Prostate gland (tissue), 2 donors: ENCODE measurements around the gene CCL4. TPM values are rescaled to one million over a fixed set of nuclear protein-coding genes. Genes with fewer than 3 reads are reported as not detected.
"Not testable (repeated sequence)": the region's sequence is repeated elsewhere in the genome, so short reads cannot be mapped to it uniquely, and the experiment has no call there.

Source experiments
- DNase-seq: peaks from one replicate; pipeline ENCODE4 v3.0.0-alpha.2; 2019; ENCODE audit warnings: low spot score
- H3K27ac ChIP-seq, 2 donors: fragments of 200-600 bp; sonication (generic); 2 replicates each; pipeline ENCODE4 v1.5.1; 2017 to 2019
- H3K27me3 ChIP-seq: fragments of 200-600 bp; sonication (generic); replicated peaks from 2 replicates; pipeline ENCODE4 v1.5.1; 2019; ENCODE audit not compliant: insufficient read depth
- H3K36me3 ChIP-seq, 2 donors: fragments of 200-600 bp; sonication (generic); 1 replicate in 1 of 2; 2 replicates in 1 of 2; pipeline versions ENCODE4 v1.5.1 to v1.8.1; 2017 to 2019
- H3K4me1 ChIP-seq: fragments of 200-600 bp; sonication (generic); replicated peaks from 2 replicates; pipeline ENCODE4 v1.5.1; 2019
- H3K4me3 ChIP-seq, 2 donors: fragments of 200-600 bp; sonication (generic); 2 replicates each; pipeline ENCODE4 v1.5.1; 2017 to 2019
- H3K9me3 ChIP-seq: fragments of 200-600 bp; sonication (generic); 2 replicates; pipeline ENCODE4 v1.5.1; 2017
- CTCF ChIP-seq, 4 experiments: fragments of 200-600 bp in 2 of 4; fragments of 450-650 bp in 2 of 4; sonication (generic) in 2 of 4; IDR thresholded peaks; 1 replicate in 3 of 4; 2 replicates in 1 of 4; pipeline ENCODE4 v1.5.1; 2016 to 2019; ENCODE audit warnings: antibody characterized with exemption in 4 of 4, mild to moderate bottlenecking in 2 of 4, moderate library complexity in 2 of 4
- POLR2A ChIP-seq: fragments of 450-650 bp; IDR thresholded peaks from one replicate; pipeline ENCODE4 v1.6.1; 2016; ENCODE audit warnings: antibody characterized with exemption, mild to moderate bottlenecking
- POLR2AphosphoS5 ChIP-seq: sonication (generic); formaldehyde crosslinking; IDR thresholded peaks from one replicate; pipeline ENCODE4 v1.6.1; 2017; ENCODE audit warnings: antibody characterized with exemption
- WGBS: methylation state at CpG from one replicate; pipeline ENCODE4 v1.1.5; 2018; 5-methylcytosine and 5-hydroxymethylcytosine counted together
- intact Hi-C: fragments of 100-400 bp; cut with DNase I; formaldehyde crosslinking; loops from one replicate; pipeline ENCODE4 v1.14.2; 2022
- total RNA-seq, 2 donors: library from RNA; depleted of rRNA; stranded (reverse); fragments of >200 nt; gene quantifications; one replicate each; pipeline ENCODE4 v1.1.0, GENCODE V29; 2016

The CCL4 gene
- total RNA-seq, 2 donors from 2014 or later: 0.57 to 1.5 TPM

GRCh38 chr17:36095992-36096391 lies 7.6 kb upstream of the CCL4 start:
- Histone ChIP-seq H3K9me3 (no peaks in the 10 kb centered on the region), H3K4me3 (no peak overlapping the region), H3K36me3 (no peaks in the 10 kb centered on the region), H3K4me1 (no peaks in the 10 kb centered on the region), H3K27ac (no peak overlapping the region), H3K27me3 (no peaks in the 10 kb centered on the region)
- intact Hi-C loops: no loop called here
- WGBS: 95% methylated on average over 1 of the region's 1 CpG
- TF ChIP-seq POLR2AphosphoS5: no peak
- no peak for TF ChIP-seq POLR2A
- TF ChIP-seq CTCF (IDR thresholded peaks at IDR 0.05): no peak
- no peak for DNase-seq

- H3K4me1 ChIP-seq, H3K27ac ChIP-seq, H3K27me3 ChIP-seq, H3K4me3 ChIP-seq, intact Hi-C loops, H3K36me3 ChIP-seq, DNase-seq, H3K9me3 ChIP-seq: not testable (repeated sequence)
- WGBS: 83% methylated on average over 1 of the region's 1 CpG
Measured at GRCh38 chr17:36099004-36099403, 4.6 kb upstream of the CCL4 start.

GRCh38 chr17:36104246-36104645 lies 619 bp downstream of the CCL4 start:
- intact Hi-C loops, H3K9me3 ChIP-seq, H3K36me3 ChIP-seq, H3K27me3 ChIP-seq, H3K4me3 ChIP-seq, H3K4me1 ChIP-seq, H3K27ac ChIP-seq, DNase-seq: not testable (repeated sequence)
- WGBS: 72% methylated on average over 7 of the region's 7 CpGs

- H3K9me3 ChIP-seq: no peaks in the 10 kb centered on the region
- 61% methylated on average over 4 of the region's 4 CpGs for WGBS
- intact Hi-C loops: no loop called here
- H3K27ac ChIP-seq: no peak overlapping the region
- H3K36me3 ChIP-seq: no peaks in the 10 kb centered on the region
- H3K27me3 ChIP-seq: no peaks in the 10 kb centered on the region
- H3K4me1 ChIP-seq: no peaks in the 10 kb centered on the region
- H3K4me3 ChIP-seq: no peak overlapping the region
- TF ChIP-seq POLR2AphosphoS5: no peak
- no peak for TF ChIP-seq POLR2A
- no peak for TF ChIP-seq CTCF (IDR thresholded peaks at IDR 0.05)
- no peak for DNase-seq
Measured at GRCh38 chr17:36104701-36105181, 1.1 kb downstream of the CCL4 start.

- TF ChIP-seq POLR2A (no peak), CTCF (IDR thresholded peaks at IDR 0.05) (no peak), POLR2AphosphoS5 (no peak)
- H3K27ac ChIP-seq: no peak overlapping the region
- H3K27me3 ChIP-seq: no peaks in the 10 kb centered on the region
- intact Hi-C loops: no loop called here
- DNase-seq: no peak
- 82% methylated on average over 5 of the region's 5 CpGs for WGBS
- no peaks in the 10 kb centered on the region for H3K4me1 ChIP-seq
- no peak overlapping the region for H3K4me3 ChIP-seq
- no peaks in the 10 kb centered on the region for H3K36me3 ChIP-seq
- H3K9me3 ChIP-seq: no peaks in the 10 kb centered on the region
Measured at GRCh38 chr17:36105781-36106492, 2.3 kb downstream of the CCL4 start.

- Histone ChIP-seq H3K36me3 (no peaks in the 10 kb centered on the region), H3K27me3 (no peaks in the 10 kb centered on the region), H3K27ac (no peak overlapping the region), H3K4me3 (no peak overlapping the region), H3K4me1 (no peaks in the 10 kb centered on the region), H3K9me3 (no peaks in the 10 kb centered on the region)
- intact Hi-C loops: no loop called here
- 88% methylated on average over 6 of the region's 6 CpGs for WGBS
- TF ChIP-seq POLR2A (no peak), POLR2AphosphoS5 (no peak), CTCF (IDR thresholded peaks at IDR 0.05) (no peak)
- no peak for DNase-seq
Measured at GRCh38 chr17:36106493-36106835, 2.8 kb downstream of the CCL4 start.
